ENCODE data around the gene PITHD1. TPM values are rescaled to one million over a fixed set of nuclear protein-coding genes. Genes with fewer than 3 reads are reported as not detected.
"Not testable (repeated sequence)": the region's sequence is repeated elsewhere in the genome, so short reads cannot be mapped to it uniquely, and the experiment has no call there.

The PITHD1 gene
- total RNA-seq, 1 donor = 31.1 TPM

GRCh38 chr1:23824711-23825075 lies 46.5 kb downstream of the PITHD1 start:
- Histone ChIP-seq H3K4me3 (ENCODE audit: insufficient read depth, low read length) (peak overlapping the region; percentile 99), H3K27ac (ENCODE audit: low read depth, low read length) (peak overlapping the region; percentile 98), H3K27me3 (ENCODE audit: insufficient read depth, low read length) (no peaks in the 10 kb centered on the region), H4K20me1 (ENCODE audit: insufficient read depth, low read length) (no peaks in the 10 kb centered on the region), H3K4me1 (ENCODE audit: insufficient read depth, low read length) (peaks cover 4% of the 10 kb centered on the region), H3K79me2 (ENCODE audit: insufficient read depth, low read length) (peaks cover 23% of the 10 kb centered on the region), H3K36me3 (ENCODE audit: insufficient read depth, low read length) (no peaks in the 10 kb centered on the region), H2AFZ (ENCODE audit: low read length) (peak overlapping the region; percentile 99), H3K9me3 (ENCODE audit: low read depth, low read length) (no peaks in the 10 kb centered on the region), H3K4me2 (ENCODE audit: insufficient read depth, low read length) (peak overlapping the region; percentile 95)
- TF ChIP-seq, protein P1, sequence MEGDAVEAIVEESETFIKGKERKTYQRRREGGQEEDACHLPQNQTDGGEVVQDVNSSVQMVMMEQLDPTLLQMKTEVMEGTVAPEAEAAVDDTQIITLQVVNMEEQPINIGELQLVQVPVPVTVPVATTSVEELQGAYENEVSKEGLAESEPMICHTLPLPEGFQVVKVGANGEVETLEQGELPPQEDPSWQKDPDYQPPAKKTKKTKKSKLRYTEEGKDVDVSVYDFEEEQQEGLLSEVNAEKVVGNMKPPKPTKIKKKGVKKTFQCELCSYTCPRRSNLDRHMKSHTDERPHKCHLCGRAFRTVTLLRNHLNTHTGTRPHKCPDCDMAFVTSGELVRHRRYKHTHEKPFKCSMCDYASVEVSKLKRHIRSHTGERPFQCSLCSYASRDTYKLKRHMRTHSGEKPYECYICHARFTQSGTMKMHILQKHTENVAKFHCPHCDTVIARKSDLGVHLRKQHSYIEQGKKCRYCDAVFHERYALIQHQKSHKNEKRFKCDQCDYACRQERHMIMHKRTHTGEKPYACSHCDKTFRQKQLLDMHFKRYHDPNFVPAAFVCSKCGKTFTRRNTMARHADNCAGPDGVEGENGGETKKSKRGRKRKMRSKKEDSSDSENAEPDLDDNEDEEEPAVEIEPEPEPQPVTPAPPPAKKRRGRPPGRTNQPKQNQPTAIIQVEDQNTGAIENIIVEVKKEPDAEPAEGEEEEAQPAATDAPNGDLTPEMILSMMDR (IDR thresholded peaks at IDR 0.05; ENCODE audit: extremely low read depth, low read depth, low read length) = no peak
- no peak for DNase-seq (ENCODE audit: insufficient read length, low spot score, missing footprints)

DNA sequence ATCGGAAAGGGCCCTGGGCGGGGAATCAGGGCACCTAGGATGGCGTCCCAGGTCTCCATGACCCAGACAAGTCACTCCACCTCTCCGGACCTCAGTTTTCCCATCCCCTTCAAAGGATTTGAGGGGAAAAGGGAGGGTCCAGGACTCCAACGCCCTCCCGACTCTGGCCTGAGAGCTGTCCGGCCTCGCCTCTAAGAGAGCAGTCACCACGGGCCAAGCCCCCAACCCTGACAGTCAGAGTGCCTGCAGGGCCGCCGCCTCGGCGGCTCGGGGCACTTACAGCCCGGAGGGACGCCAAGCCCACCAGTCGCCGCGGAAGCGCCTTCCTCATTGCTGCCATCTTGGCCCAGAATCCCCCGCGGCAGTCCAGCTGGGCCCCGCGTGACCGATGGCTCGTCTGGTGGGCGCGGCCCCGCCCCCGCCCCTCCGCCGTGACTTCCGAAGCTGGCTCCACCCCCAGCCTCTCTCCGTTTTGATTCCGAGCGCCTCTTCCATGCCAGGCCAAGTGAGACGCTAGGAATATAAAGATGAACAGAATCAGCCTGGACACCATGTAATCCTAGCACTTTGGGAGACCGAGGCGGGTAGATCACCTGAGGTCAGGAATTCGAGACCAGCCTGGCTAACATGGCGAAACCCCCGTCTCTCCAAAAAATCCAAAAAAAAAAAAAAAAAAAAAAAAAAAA lies 47.0 kb downstream of the PITHD1 start, which contains the start of gene HMGCL:
Gene HMGCL, minus strand, starts transcription at position 354 of the 686 bp plus-strand sequence. Its CDS starts 14 bp downstream, at position 340.
- Histone ChIP-seq H3K4me1 (ENCODE audit: insufficient read depth, low read length) (peaks cover 4% of the 10 kb centered on the region), H2AFZ (ENCODE audit: low read length) (peak within 1 kb of the TSS; percentile 99), H3K4me3 (ENCODE audit: insufficient read depth, low read length) (peak within 1 kb of the TSS; percentile 99), H4K20me1 (ENCODE audit: insufficient read depth, low read length) (no peaks in the 10 kb centered on the region), H3K36me3 (ENCODE audit: insufficient read depth, low read length) (no peaks in the 10 kb centered on the region), H3K9me3 (ENCODE audit: low read depth, low read length) (no peaks in the 10 kb centered on the region), H3K27ac (ENCODE audit: low read depth, low read length) (peak within 1 kb of the TSS; percentile 98), H3K79me2 (ENCODE audit: insufficient read depth, low read length) (peaks cover 23% of the 10 kb centered on the region), H3K4me2 (ENCODE audit: insufficient read depth, low read length) (peak within 1 kb of the TSS; percentile 95), H3K27me3 (ENCODE audit: insufficient read depth, low read length) (no peaks in the 10 kb centered on the region)
- TF ChIP-seq, protein P1 (IDR thresholded peaks at IDR 0.05; ENCODE audit: extremely low read depth, low read depth, low read length) = no peak
- DNase-seq (ENCODE audit: insufficient read length, low spot score, missing footprints) = peak; percentile 98

GRCh38 chr1:23825762-23826522 lies 47.7 kb downstream of the PITHD1 start:
- H3K27me3 ChIP-seq (ENCODE audit: insufficient read depth, low read length) = no peaks in the 10 kb centered on the region

GRCh38 chr1:23826590-23826989 lies 48.4 kb downstream of the PITHD1 start:
- not testable (repeated sequence) for DNase-seq (ENCODE audit: insufficient read length, low spot score, missing footprints); H3K4me2 ChIP-seq (ENCODE audit: insufficient read depth, low read length); H3K36me3 ChIP-seq (ENCODE audit: insufficient read depth, low read length); H2AFZ ChIP-seq (ENCODE audit: low read length); H3K9me3 ChIP-seq (ENCODE audit: low read depth, low read length); H3K27me3 ChIP-seq (ENCODE audit: insufficient read depth, low read length); H4K20me1 ChIP-seq (ENCODE audit: insufficient read depth, low read length); H3K27ac ChIP-seq (ENCODE audit: low read depth, low read length); H3K4me3 ChIP-seq (ENCODE audit: insufficient read depth, low read length); H3K4me1 ChIP-seq (ENCODE audit: insufficient read depth, low read length)
- H3K79me2 ChIP-seq (ENCODE audit: insufficient read depth, low read length) = peaks cover 23% of the 10 kb centered on the region

More at GRCh38 chr1:23825762-23826522, 47.7 kb downstream of the PITHD1 start:
- Histone ChIP-seq H2AFZ (ENCODE audit: low read length) (peak overlapping the region; percentile 82), H3K4me1 (ENCODE audit: insufficient read depth, low read length) (peaks cover 4% of the 10 kb centered on the region), H3K36me3 (ENCODE audit: insufficient read depth, low read length) (no peaks in the 10 kb centered on the region), H3K4me2 (ENCODE audit: insufficient read depth, low read length) (peak overlapping the region; percentile 95), H3K9me3 (ENCODE audit: low read depth, low read length) (no peaks in the 10 kb centered on the region), H3K4me3 (ENCODE audit: insufficient read depth, low read length) (peak overlapping the region; percentile 99), H3K27ac (ENCODE audit: low read depth, low read length) (peak overlapping the region; percentile 98), H4K20me1 (ENCODE audit: insufficient read depth, low read length) (no peaks in the 10 kb centered on the region), H3K79me2 (ENCODE audit: insufficient read depth, low read length) (peaks cover 23% of the 10 kb centered on the region)
- TF ChIP-seq, protein P1 (IDR thresholded peaks at IDR 0.05; ENCODE audit: extremely low read depth, low read depth, low read length) = no peak
- DNase-seq (ENCODE audit: insufficient read length, low spot score, missing footprints) = no peak
